D721Med (cell line): Measurements from ENCODE around the gene SLC6A17.

Source experiments
- DNase-seq: peaks from one replicate; pipeline ENCODE4 v3.0.0; 2011; ENCODE audit warnings: low spot score; ENCODE audit not compliant: insufficient read length
- FAIRE-seq: peaks from 2 replicates; lab custom pipeline; 2011; peaks lifted over from hg19 to GRCh38; lab: Jason Lieb, UNC
- TF ChIP-seq, protein P1 (sequence below): IDR thresholded peaks from 2 replicates; pipeline ENCODE4 v1.5.1; 2012; ENCODE audit warnings: mild to moderate bottlenecking, control low read depth; ENCODE audit not compliant: insufficient read depth; ENCODE audit errors: missing control alignments

The SLC6A17 gene

DNA sequence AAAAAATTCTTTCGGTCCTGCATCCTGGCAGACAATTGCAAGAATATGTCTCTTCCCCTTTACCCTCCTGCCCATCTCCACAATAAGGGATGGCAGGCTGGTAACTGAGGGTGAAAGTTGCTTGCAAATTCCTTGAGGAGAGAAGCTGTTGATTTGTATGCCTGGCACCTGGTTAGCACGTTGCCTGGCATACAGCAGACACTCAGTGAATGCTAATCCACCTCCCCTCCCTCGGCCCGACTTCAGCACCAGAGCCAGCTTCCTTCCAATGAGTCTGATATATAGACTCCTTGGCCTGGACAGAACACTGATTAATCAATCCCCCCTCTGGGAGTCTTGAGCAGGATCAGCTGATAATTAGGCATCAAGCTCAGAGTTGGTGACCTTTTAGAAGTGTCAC, 99.0 kb downstream of the SLC6A17 start:
- TF ChIP-seq, protein P1, sequence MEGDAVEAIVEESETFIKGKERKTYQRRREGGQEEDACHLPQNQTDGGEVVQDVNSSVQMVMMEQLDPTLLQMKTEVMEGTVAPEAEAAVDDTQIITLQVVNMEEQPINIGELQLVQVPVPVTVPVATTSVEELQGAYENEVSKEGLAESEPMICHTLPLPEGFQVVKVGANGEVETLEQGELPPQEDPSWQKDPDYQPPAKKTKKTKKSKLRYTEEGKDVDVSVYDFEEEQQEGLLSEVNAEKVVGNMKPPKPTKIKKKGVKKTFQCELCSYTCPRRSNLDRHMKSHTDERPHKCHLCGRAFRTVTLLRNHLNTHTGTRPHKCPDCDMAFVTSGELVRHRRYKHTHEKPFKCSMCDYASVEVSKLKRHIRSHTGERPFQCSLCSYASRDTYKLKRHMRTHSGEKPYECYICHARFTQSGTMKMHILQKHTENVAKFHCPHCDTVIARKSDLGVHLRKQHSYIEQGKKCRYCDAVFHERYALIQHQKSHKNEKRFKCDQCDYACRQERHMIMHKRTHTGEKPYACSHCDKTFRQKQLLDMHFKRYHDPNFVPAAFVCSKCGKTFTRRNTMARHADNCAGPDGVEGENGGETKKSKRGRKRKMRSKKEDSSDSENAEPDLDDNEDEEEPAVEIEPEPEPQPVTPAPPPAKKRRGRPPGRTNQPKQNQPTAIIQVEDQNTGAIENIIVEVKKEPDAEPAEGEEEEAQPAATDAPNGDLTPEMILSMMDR = no peak
- FAIRE-seq = no peak
- DNase-seq = no peak

DNA sequence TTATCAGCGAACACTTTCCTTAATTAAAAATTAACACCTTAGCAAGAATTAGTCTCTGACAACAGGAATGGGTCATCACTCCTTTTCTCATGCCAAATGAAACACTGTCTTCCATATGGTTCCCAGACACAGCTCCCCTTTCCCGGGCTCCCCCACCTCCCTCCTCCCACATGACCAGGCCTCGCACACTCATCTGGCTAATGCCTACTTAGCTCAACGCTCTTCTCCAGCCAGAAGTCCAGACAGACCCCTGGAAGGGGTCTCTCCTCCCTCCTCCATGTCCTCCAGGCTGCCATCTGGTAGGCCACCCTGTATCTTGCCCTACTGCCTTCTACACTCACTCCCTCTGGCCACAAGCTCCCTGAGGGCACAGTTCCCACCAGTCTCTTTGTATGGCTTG, 99.7 kb downstream of the SLC6A17 start:
- DNase-seq = no peak
- no peak for FAIRE-seq
- TF ChIP-seq, protein P1 = no peak

DNA sequence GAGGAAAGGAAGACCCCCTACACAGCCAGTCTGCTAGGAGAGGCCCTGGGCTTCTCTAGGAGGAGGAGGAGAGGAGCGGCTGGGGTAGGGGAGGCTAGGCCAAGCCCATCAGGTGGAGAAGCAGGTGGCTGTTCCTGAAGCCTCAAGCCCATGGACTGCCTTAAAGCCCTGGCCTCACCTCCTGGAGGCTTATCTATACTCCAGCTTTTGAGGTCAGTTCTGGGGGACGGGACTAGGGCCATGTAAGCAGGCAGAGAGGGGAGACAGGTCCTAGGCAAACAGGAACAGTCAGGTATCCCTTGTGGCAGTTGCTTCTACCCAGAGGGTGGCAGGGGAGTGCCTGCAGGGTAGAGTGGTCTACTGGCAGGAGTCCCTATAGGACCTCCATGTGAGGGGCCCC, 100.5 kb downstream of the SLC6A17 start:
- DNase-seq (no peak), FAIRE-seq (no peak)
- TF ChIP-seq, protein P1 = no peak
